Upper lobe of right lung (tissue), 1 donor: ENCODE results near the gene ANKS1B. TPM values are rescaled to one million over a fixed set of nuclear protein-coding genes. Genes with fewer than 3 reads are reported as not detected.

ENCODE experiments used
- ATAC-seq: fragments of 200-7000 bp; cut with Tn5 transposase; one replicate; pipeline ENCODE4 v1.9.1; 2020; ENCODE audit warnings: mild to moderate bottlenecking, moderate library complexity
- DNase-seq: peaks from one replicate; pipeline ENCODE4 v3.0.0-alpha.2; 2020
- H3K27ac ChIP-seq: fragments of 200-600 bp; one replicate; pipeline ENCODE4 v1.8.0; 2022
- H3K27me3 ChIP-seq: fragments of 200-600 bp; one replicate; pipeline ENCODE4 v1.8.0; 2022; ENCODE audit warnings: mild to moderate bottlenecking
- H3K36me3 ChIP-seq: fragments of 200-600 bp; one replicate; pipeline ENCODE4 v1.8.0; 2022
- H3K4me1 ChIP-seq: fragments of 200-600 bp; one replicate; pipeline ENCODE4 v1.8.0; 2022
- H3K4me3 ChIP-seq: fragments of 200-600 bp; one replicate; pipeline ENCODE4 v1.8.0; 2022; ENCODE audit warnings: mild to moderate bottlenecking
- H3K9me3 ChIP-seq: fragments of 200-600 bp; one replicate; pipeline ENCODE4 v1.8.0; 2022
- intact Hi-C: fragments of 100-400 bp; cut with DNase I; formaldehyde crosslinking; loops from one replicate; pipeline ENCODE4 v1.11.0; 2022
- total RNA-seq: library from RNA; stranded (reverse); fragmentation: NEBNext Ultra II Directional; extraction: Animal tissue kit (Norgen Biotek cat#: 25700); gene quantifications from one replicate; pipeline ENCODE4 v1.2.1, GENCODE V29; 2021
- TF ChIP-seq, protein P1 (sequence below): fragments of 200-600 bp; IDR thresholded peaks from one replicate; pipeline ENCODE4 v1.8.0; 2022; ENCODE audit warnings: antibody characterized with exemption
- donor health status: DM: no; HTN: yes; CAD: no; lungs with severe emphysema.

Gene ANKS1B
- total RNA-seq, 1 donor from 2014 or later = 5.3 TPM

DNA sequence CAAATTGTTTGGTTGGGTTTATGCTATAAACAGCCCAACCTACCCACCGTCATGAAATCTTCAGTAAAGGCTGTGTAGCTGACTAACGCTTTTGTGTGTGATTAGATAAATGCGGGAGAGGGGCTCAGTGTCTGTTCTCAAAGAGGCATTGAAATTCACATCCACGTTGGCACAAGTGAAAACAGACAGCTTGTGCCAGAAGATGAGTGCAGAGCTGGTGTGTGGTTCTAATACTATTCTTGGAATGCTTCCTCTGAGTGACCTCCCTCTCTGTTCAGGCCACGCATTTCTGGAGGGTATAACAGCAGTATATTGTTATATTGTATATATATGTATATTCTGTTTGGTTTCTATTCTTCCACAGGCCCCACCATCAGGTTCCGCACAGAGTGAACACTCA is 1075.9 kb downstream of the ANKS1B start:
- Histone ChIP-seq H3K27ac (no peak overlapping the region), H3K4me3 (no peak overlapping the region), H3K4me1 (no peaks in the 10 kb centered on the region), H3K9me3 (no peaks in the 10 kb centered on the region), H3K36me3 (no peaks in the 10 kb centered on the region), H3K27me3 (no peaks in the 10 kb centered on the region)
- intact Hi-C loops = no loop called here
- ATAC-seq (no peak), DNase-seq (no peak)
- TF ChIP-seq, protein P1, sequence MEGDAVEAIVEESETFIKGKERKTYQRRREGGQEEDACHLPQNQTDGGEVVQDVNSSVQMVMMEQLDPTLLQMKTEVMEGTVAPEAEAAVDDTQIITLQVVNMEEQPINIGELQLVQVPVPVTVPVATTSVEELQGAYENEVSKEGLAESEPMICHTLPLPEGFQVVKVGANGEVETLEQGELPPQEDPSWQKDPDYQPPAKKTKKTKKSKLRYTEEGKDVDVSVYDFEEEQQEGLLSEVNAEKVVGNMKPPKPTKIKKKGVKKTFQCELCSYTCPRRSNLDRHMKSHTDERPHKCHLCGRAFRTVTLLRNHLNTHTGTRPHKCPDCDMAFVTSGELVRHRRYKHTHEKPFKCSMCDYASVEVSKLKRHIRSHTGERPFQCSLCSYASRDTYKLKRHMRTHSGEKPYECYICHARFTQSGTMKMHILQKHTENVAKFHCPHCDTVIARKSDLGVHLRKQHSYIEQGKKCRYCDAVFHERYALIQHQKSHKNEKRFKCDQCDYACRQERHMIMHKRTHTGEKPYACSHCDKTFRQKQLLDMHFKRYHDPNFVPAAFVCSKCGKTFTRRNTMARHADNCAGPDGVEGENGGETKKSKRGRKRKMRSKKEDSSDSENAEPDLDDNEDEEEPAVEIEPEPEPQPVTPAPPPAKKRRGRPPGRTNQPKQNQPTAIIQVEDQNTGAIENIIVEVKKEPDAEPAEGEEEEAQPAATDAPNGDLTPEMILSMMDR = no peak

DNA sequence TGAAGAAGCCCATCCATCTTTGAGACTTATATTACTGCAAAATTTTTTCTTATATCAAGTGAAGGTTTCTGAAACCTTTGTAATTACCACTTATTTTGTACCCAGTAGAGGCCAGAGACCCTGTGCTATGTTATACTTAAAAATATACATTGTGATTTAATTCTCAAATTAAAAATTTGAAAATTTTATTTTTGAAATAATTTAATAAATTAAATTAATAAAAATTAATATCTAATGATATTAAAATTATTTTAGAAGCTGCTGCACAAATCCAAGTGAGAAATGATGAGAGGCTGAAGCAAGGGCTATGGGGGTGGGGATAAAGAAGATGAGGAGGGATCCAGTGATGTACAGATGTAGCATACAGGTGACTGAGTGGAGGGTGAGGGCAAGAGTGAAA is 1080.9 kb downstream of the ANKS1B start:
- TF ChIP-seq, protein P1 = no peak
- no peak for DNase-seq
- H3K4me1 ChIP-seq = no peaks in the 10 kb centered on the region
- no peak for ATAC-seq
- intact Hi-C loops = no loop called here
- H3K27me3 ChIP-seq = no peaks in the 10 kb centered on the region
- no peak overlapping the region for H3K27ac ChIP-seq
- H3K4me3 ChIP-seq = no peak overlapping the region
- no peaks in the 10 kb centered on the region for H3K9me3 ChIP-seq
- no peaks in the 10 kb centered on the region for H3K36me3 ChIP-seq

DNA sequence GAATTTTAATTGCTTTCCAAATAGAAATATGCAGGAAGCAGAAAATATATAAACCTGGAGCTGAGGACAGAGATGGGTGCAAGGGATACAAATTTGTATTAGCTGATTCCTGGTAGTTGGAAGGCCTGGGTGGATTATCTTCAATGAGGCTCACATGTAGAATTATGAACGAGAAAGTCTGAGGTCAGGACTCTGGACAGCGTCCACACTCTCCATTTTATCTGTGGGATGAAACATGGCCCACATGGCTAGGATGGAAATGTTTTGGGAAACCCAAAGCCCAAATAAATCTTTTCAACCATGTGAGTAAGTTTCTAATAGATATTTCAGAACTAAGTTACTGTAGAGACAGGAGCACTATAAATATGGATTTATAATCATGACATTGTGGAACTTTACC is 1083.5 kb downstream of the ANKS1B start:
- intact Hi-C loops = no loop called here
- TF ChIP-seq, protein P1 = no peak
- Histone ChIP-seq H3K36me3 (no peaks in the 10 kb centered on the region), H3K9me3 (no peaks in the 10 kb centered on the region), H3K4me3 (no peak overlapping the region), H3K27ac (no peak overlapping the region), H3K27me3 (peaks cover 9% of the 10 kb centered on the region), H3K4me1 (no peaks in the 10 kb centered on the region)
- ATAC-seq = no peak
- no peak for DNase-seq

DNA sequence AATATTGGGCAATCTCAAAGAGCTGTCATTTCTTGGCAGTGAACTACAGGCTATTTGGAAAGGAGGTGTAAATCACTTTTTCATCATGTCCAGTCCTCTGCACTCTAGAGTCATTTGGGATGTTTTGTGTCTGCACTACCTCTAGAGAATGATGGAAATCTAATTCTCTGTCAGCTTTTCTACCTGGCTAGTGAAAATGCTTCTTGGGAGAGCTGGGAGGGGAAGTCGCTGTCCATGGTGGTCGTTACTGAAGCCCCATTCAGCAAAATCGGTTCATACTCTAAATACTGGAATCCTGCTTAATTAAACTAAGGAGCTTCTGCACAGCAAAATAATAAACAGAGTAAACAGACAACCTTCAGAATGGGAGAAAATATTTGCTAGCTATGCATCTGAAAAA is 1087.8 kb downstream of the ANKS1B start:
- no peaks in the 10 kb centered on the region for H3K9me3 ChIP-seq
- DNase-seq (no peak), ATAC-seq (no peak)
- intact Hi-C loops = no loop called here
- TF ChIP-seq, protein P1 = no peak
- no peaks in the 10 kb centered on the region for H3K36me3 ChIP-seq
- H3K4me1 ChIP-seq = no peaks in the 10 kb centered on the region
- no peak overlapping the region for H3K27ac ChIP-seq
- H3K4me3 ChIP-seq = no peak overlapping the region
- H3K27me3 ChIP-seq = peaks cover 37% of the 10 kb centered on the region

DNA sequence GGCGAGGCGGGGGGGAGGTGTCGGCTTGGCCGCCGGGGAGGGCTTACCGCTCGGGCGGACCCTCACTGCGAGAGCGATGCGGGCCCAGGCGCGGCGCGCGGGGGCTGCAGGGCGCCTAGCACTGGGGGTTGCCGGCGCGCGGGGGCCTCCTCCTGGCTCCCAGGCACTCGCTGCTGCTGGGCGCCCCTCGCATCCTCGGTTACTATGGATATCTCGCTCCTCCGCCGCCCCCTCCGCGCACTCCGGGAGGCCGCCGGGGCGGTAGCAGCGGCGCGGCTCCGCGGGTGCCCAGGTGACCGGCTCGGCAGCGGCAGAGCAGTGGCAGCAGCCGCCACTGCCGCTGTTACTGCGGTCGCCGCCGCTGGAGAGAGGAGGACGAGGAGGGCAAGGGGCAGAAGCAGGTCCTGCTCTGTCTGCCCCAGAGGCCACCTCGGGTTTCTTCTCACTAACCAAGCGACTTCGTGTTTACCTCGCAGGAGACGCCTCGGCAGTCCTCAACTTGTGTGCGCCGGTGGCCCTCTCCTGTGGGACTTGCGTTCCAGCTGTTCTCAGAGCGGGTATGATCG is 1089.6 kb downstream of the ANKS1B start:
- TF ChIP-seq, protein P1 = no peak
- Histone ChIP-seq H3K4me3 (no peak overlapping the region), H3K27ac (no peak overlapping the region), H3K9me3 (no peaks in the 10 kb centered on the region), H3K4me1 (no peaks in the 10 kb centered on the region), H3K36me3 (no peaks in the 10 kb centered on the region), H3K27me3 (peaks cover 37% of the 10 kb centered on the region)
- intact Hi-C loops = no loop called here
- DNase-seq (no peak), ATAC-seq (no peak)
